WTC11 (cell line): ENCODE data around the gene FOXRED2. TPM values are rescaled to one million over a fixed set of nuclear protein-coding genes. Genes with fewer than 3 reads are reported as not detected.

Experiments
- ATAC-seq: fragments of 200-7000 bp; cut with Tn5 transposase; 2 replicates; pipeline ENCODE4 v1.10.0; 2021; ENCODE audit warnings: mild to moderate bottlenecking, moderate library complexity
- CTCF ChIA-PET: fragments of 300-600 bp; sonication (Branson Sonifier 250); formaldehyde crosslinking; loops from one replicate; lab custom pipeline; 2021; ENCODE audit warnings: antibody characterized with exemption; lab: Charles Lee
- POLR2A ChIA-PET: fragments of 350-600 bp; sonication (Branson Sonifier 250); formaldehyde crosslinking; loops from one replicate; lab custom pipeline; 2021; ENCODE audit warnings: antibody characterized with exemption; lab: Charles Lee
- DNase-seq: peaks from one replicate; pipeline ENCODE4 v3.0.0; 2021; ENCODE audit warnings: low spot score
- H3K27ac Mint-ChIP-seq: 2 replicates; pipeline ENCODE4 v1.8.0; 2021; ENCODE audit warnings: mixed read lengths
- H3K27me3 Mint-ChIP-seq: 2 replicates; pipeline ENCODE4 v1.8.0; 2021; ENCODE audit warnings: low read depth, mild to moderate bottlenecking, moderate library complexity, mixed read lengths
- H3K36me3 Mint-ChIP-seq: 2 replicates; pipeline ENCODE4 v1.8.0; 2021; ENCODE audit warnings: mixed read lengths
- H3K4me1 Mint-ChIP-seq: 2 replicates; pipeline ENCODE4 v1.8.0; 2022; ENCODE audit warnings: mixed read lengths
- H3K4me3 Mint-ChIP-seq: 2 replicates; pipeline ENCODE4 v1.8.0; 2021; ENCODE audit warnings: mild to moderate bottlenecking, moderate library complexity, mixed read lengths
- H3K9me3 Mint-ChIP-seq: 2 replicates; pipeline ENCODE4 v1.8.0; 2021; ENCODE audit warnings: mixed read lengths
- CBFB ChIP-seq: sonication (generic); formaldehyde crosslinking; IDR thresholded peaks from 2 replicates; pipeline ENCODE4 v1.8.1; 2022; ENCODE audit warnings: mild to moderate bottlenecking, low read depth, missing genetic modification reagents
- CDX4 ChIP-seq: fragments of 250-450 bp; sonication (Bioruptor Pico); IDR thresholded peaks from 2 replicates; pipeline ENCODE4 v1.9.0; 2021; ENCODE audit warnings: moderate library complexity, mild to moderate bottlenecking, inconsistent platforms, borderline replicate concordance
- E2F1 ChIP-seq: sonication (generic); formaldehyde crosslinking; IDR thresholded peaks from 2 replicates; pipeline ENCODE4 v1.8.0; 2022; ENCODE audit warnings: mild to moderate bottlenecking, missing genetic modification reagents
- E2F4 ChIP-seq: sonication (generic); formaldehyde crosslinking; IDR thresholded peaks from 2 replicates; pipeline ENCODE4 v1.8.1; 2022; ENCODE audit warnings: low read depth, mild to moderate bottlenecking, moderate library complexity, missing genetic modification reagents, borderline replicate concordance
- ETV6 ChIP-seq: sonication (generic); formaldehyde crosslinking; IDR thresholded peaks from 2 replicates; pipeline ENCODE4 v1.8.1; 2022; ENCODE audit warnings: mild to moderate bottlenecking, missing genetic modification reagents
- FOXP1 ChIP-seq: sonication (generic); formaldehyde crosslinking; IDR thresholded peaks from 2 replicates; pipeline ENCODE4 v1.8.0; 2022; ENCODE audit warnings: missing genetic modification reagents, mild to moderate bottlenecking, moderate library complexity, borderline replicate concordance
- GABPB1 ChIP-seq: sonication (generic); formaldehyde crosslinking; IDR thresholded peaks from 2 replicates; pipeline ENCODE4 v1.8.1; 2023; ENCODE audit warnings: mild to moderate bottlenecking, missing genetic modification reagents
- HMGXB4 ChIP-seq: sonication (generic); formaldehyde crosslinking; IDR thresholded peaks from 2 replicates; pipeline ENCODE4 v1.8.1; 2023; ENCODE audit warnings: mild to moderate bottlenecking, moderate library complexity, missing genetic modification reagents
- MYBL2 ChIP-seq: sonication (generic); formaldehyde crosslinking; IDR thresholded peaks from 2 replicates; pipeline ENCODE4 v1.8.1; 2023; ENCODE audit warnings: mild to moderate bottlenecking, moderate library complexity, missing genetic modification reagents
- NR1H2 ChIP-seq: sonication (generic); formaldehyde crosslinking; IDR thresholded peaks from 2 replicates; pipeline ENCODE4 v1.9.0; 2021; ENCODE audit warnings: mild to moderate bottlenecking, moderate library complexity, missing genetic modification reagents
- NR3C1 ChIP-seq: sonication (generic); formaldehyde crosslinking; conservative IDR thresholded peaks from 2 replicates; pipeline ENCODE4 v1.8.1; 2023; ENCODE audit warnings: low read depth, mild to moderate bottlenecking, missing genetic modification reagents
- PRDM15 ChIP-seq: sonication (generic); formaldehyde crosslinking; IDR thresholded peaks from 2 replicates; pipeline ENCODE4 v1.8.0; 2022; ENCODE audit warnings: missing genetic modification reagents
- ZNF416 ChIP-seq: fragments of 250-450 bp; sonication (Bioruptor Pico); IDR thresholded peaks from 2 replicates; pipeline ENCODE4 v1.9.0; 2021; ENCODE audit warnings: mild to moderate bottlenecking, inconsistent platforms
- total RNA-seq: library from RNA; stranded (reverse); gene quantifications from 3 replicates; pipeline ENCODE4 v1.2.3, GENCODE V29; 2021

FOXRED2 gene
- total RNA-seq, 1 experiment from 2014 or later, result 20.1 TPM

GRCh38 chr22:36461665-36462649 is 44.9 kb downstream of the FOXRED2 start (continued):
- TF ChIP-seq E2F1 (CRISPR knock-in tag), result no peak

GRCh38 chr22:36460202-36460601 is 46.6 kb downstream of the FOXRED2 start:
- Mint-ChIP-seq H3K9me3 (no peaks in the 10 kb centered on the region), H3K4me3 (no peak overlapping the region), H3K36me3 (no peaks in the 10 kb centered on the region), H3K27ac (no peak overlapping the region; the same call in 1 of the 2 replicates), H3K4me1 (peaks cover 47% of the 10 kb centered on the region), H3K27me3 (peaks cover 10% of the 10 kb centered on the region)
- CTCF ChIA-PET, result interaction anchor here (1.1 to 2.8 kb wide), 4 partner anchors 10 to 159 kb away, joined by 6 to 23 read pairs (median 8); no protein-coding TSS in a partner anchor
- TF ChIP-seq E2F4 (CRISPR knock-in tag) (no peak), MYBL2 (CRISPR knock-in tag) (no peak), FOXP1 (CRISPR knock-in tag) (no peak), NR3C1 (no peak)
- ATAC-seq (no peak), DNase-seq (no peak)
- POLR2A ChIA-PET, result interaction anchor here (1.2 to 1.9 kb wide), 2 partner anchors 50 to 90 kb away, joined by 3 to 17 read pairs; no protein-coding TSS in a partner anchor

GRCh38 chr22:36457688-36458450 is 49.0 kb downstream of the FOXRED2 start:
- Mint-ChIP-seq H3K9me3 (no peaks in the 10 kb centered on the region), H3K36me3 (no peaks in the 10 kb centered on the region), H3K4me1 (peaks cover 49% of the 10 kb centered on the region), H3K27ac (peak overlapping the region; percentile 76; the same call in 1 of the 2 replicates), H3K27me3 (peaks cover 10% of the 10 kb centered on the region), H3K4me3 (no peak overlapping the region)
- TF ChIP-seq ZNF416 (CRISPR knock-in tag), result no peak
- TF ChIP-seq ETV6, result 0 out of 2 replicates have a peak, but pooled peaks have one; percentile 53
- no peak for ATAC-seq
- DNase-seq, result no peak
- ChIA-PET POLR2A (interaction anchor here (0.8 to 1.9 kb wide), 5 partner anchors 47 to 130 kb away, joined by 3 to 6 read pairs (median 4); partner anchors contain the start of gene MYH9), CTCF (interaction anchor here (0.6 to 2.8 kb wide), 9 partner anchors 13 to 156 kb away, joined by 3 to 23 read pairs (median 5); no protein-coding TSS in a partner anchor)

GRCh38 chr22:36456464-36456845 is 50.4 kb downstream of the FOXRED2 start:
- ATAC-seq (no peak), DNase-seq (no peak)
- H3K4me3 Mint-ChIP-seq, result no peak overlapping the region
- POLR2A ChIA-PET, result interaction anchor here (1.3 kb wide), 1 partner anchor 68 kb away, joined by 4 read pairs; the partner anchor contains the start of gene MYH9
- H3K36me3 Mint-ChIP-seq, result no peaks in the 10 kb centered on the region
- peak overlapping the region; percentile 94 for H3K27ac Mint-ChIP-seq
- CTCF ChIA-PET, result interaction anchor here (0.6 to 0.8 kb wide), 2 partner anchors 14 to 38 kb away, joined by 3 to 4 read pairs; no protein-coding TSS in a partner anchor
- peaks cover 48% of the 10 kb centered on the region for H3K4me1 Mint-ChIP-seq
- H3K27me3 Mint-ChIP-seq, result peaks cover 10% of the 10 kb centered on the region
- H3K9me3 Mint-ChIP-seq, result no peaks in the 10 kb centered on the region
- no peak for TF ChIP-seq PRDM15 (CRISPR knock-in tag)
- TF ChIP-seq CDX4 (CRISPR knock-in tag), result no peak
- no peak for TF ChIP-seq GABPB1 (CRISPR knock-in tag)
- TF ChIP-seq NR1H2 (CRISPR knock-in tag), result no peak
- TF ChIP-seq HMGXB4 (CRISPR knock-in tag), result no peak
- TF ChIP-seq CBFB (CRISPR knock-in tag), result no peak
- TF ChIP-seq E2F4 (CRISPR knock-in tag), result no peak
